Hepatocyte (in vitro differentiated cells): Measurements from ENCODE around the gene GTF3C1. TPM values are rescaled to one million over a fixed set of nuclear protein-coding genes. Genes with fewer than 3 reads are reported as not detected.

ENCODE experiments used
- DNase-seq: peaks from one replicate; pipeline ENCODE4 v3.0.0-alpha.2; 2016; ENCODE audit warnings: low spot score
- H2AFZ ChIP-seq: fragments of 200-600 bp; sonication (generic); 2 replicates; pipeline ENCODE4 v1.6.0; 2016; ENCODE audit warnings: antibody characterized with exemption, mild to moderate bottlenecking
- H3K27ac ChIP-seq: fragments of 200-600 bp; sonication (generic); 2 replicates; pipeline ENCODE4 v1.5.1; 2016; ENCODE audit warnings: mild to moderate bottlenecking
- H3K27me3 ChIP-seq: fragments of 200-600 bp; sonication (generic); 2 replicates; pipeline ENCODE4 v1.6.1; 2016
- H3K36me3 ChIP-seq: fragments of 200-600 bp; sonication (generic); replicated peaks from 2 replicates; pipeline ENCODE4 v1.5.1; 2016; ENCODE audit warnings: low read depth; ENCODE audit not compliant: insufficient read depth
- H3K4me1 ChIP-seq: fragments of 200-600 bp; sonication (generic); 2 replicates; pipeline ENCODE4 v1.5.1; 2016; ENCODE audit warnings: mild to moderate bottlenecking, moderate library complexity; ENCODE audit not compliant: insufficient read depth
- H3K4me2 ChIP-seq: fragments of 200-600 bp; sonication (generic); 2 replicates; pipeline ENCODE4 v1.6.0; 2016
- H3K4me3 ChIP-seq: fragments of 200-600 bp; sonication (generic); 2 replicates; pipeline ENCODE4 v1.5.1; 2016; ENCODE audit warnings: mild to moderate bottlenecking
- H3K79me2 ChIP-seq: fragments of 200-600 bp; sonication (generic); 2 replicates; pipeline ENCODE4 v1.6.0; 2017; ENCODE audit warnings: mild to moderate bottlenecking
- H3K9me2 ChIP-seq: fragments of 200-600 bp; sonication (generic); replicated peaks from 2 replicates; pipeline ENCODE4 v1.6.0; 2017; ENCODE audit warnings: mild to moderate bottlenecking; ENCODE audit not compliant: insufficient read depth
- H3K9me3 ChIP-seq: fragments of 200-600 bp; sonication (generic); 2 replicates; pipeline ENCODE4 v1.5.1; 2016; ENCODE audit warnings: low read depth, mild to moderate bottlenecking
- H4K20me1 ChIP-seq: fragments of 200-600 bp; sonication (generic); 2 replicates; pipeline ENCODE4 v1.6.0; 2016; ENCODE audit warnings: mild to moderate bottlenecking; ENCODE audit not compliant: insufficient read depth, poor library complexity, severe bottlenecking
- EZH2 ChIP-seq: fragments of 200-600 bp; sonication (generic); IDR thresholded peaks from 2 replicates; pipeline ENCODE4 v1.6.1; 2016; ENCODE audit warnings: antibody characterized with exemption, mild to moderate bottlenecking, borderline replicate concordance
- EZH2phosphoT487 ChIP-seq: fragments of 200-600 bp; sonication (generic); IDR thresholded peaks from one replicate; pipeline ENCODE4 v1.6.1; 2018; ENCODE audit warnings: antibody characterized with exemption, mild to moderate bottlenecking, low read depth, moderate library complexity; ENCODE audit not compliant: unreplicated experiment, severe bottlenecking
- WGBS: methylation state at CpG from one replicate; pipeline ENCODE4 v1.1.6; 2016; ENCODE audit warnings: low lambda C conversion rate; ENCODE audit errors: missing lambda C conversion rate; 5-methylcytosine and 5-hydroxymethylcytosine counted together
- polyA plus RNA-seq: library from polyadenylated mRNA; unstranded; fragments of >200 nt; fragmentation: Nextera tagmentation; extraction: Ambion mirVana; gene quantifications from 2 replicates; pipeline ENCODE4 v1.2.1, GENCODE V29; 2016
- total RNA-seq: library from RNA; depleted of rRNA; stranded (reverse); fragments of >200 nt; gene quantifications from 2 replicates; pipeline ENCODE4 v1.2.3, GENCODE V29; 2014
- TF ChIP-seq, protein P1 (sequence below): fragments of 200-600 bp; sonication (generic); IDR thresholded peaks from 2 replicates; pipeline ENCODE4 v1.5.1; 2016; ENCODE audit warnings: antibody characterized with exemption, mild to moderate bottlenecking; ENCODE audit not compliant: poor library complexity

Gene GTF3C1
- total and polyA plus RNA-seq, 2 experiments from 2014 or later: 41.5 to 59.6 TPM

DNA sequence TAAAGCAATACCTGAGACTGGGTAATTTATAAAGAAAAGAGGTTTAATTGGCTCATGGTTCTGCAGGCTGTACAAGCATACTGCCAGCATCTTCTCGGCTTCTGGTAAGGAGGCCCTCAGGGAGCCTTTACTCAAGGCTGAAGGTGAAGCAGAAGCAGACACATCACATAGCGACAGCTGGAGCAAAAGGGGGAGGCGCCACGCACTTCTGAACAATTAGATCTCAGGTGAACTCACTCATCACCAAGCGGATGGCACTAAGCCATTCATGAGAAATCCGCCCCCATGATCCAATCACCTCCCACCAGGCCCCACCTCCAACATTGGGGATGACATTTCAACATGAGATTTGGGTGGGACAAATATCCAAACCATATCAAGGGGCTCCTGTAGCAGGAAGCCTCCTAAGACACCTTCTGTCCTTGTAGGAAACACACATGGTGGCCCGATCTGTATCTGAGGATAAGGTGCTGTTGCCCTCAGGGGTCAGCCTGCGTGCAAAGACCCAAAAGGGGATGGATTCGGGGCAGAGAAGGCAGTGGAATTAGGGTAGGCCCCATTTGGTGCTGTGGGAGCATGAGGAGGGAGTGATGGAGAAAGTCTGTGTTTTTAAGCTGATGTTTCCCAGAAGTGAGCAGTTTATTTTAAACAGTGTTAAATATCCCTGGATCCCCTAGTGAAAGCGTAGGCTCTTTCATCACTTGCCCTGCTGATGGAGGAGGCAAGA lies 124.8 kb downstream of the GTF3C1 start:
- no peaks in the 10 kb centered on the region for H3K36me3 ChIP-seq
- H3K4me3 ChIP-seq: no peak overlapping the region
- no peak for DNase-seq
- H4K20me1 ChIP-seq: no peaks in the 10 kb centered on the region
- peaks cover 7% of the 10 kb centered on the region for H3K9me3 ChIP-seq
- no peak overlapping the region for H3K27ac ChIP-seq
- H3K4me1 ChIP-seq: no peaks in the 10 kb centered on the region
- TF ChIP-seq, protein P1, sequence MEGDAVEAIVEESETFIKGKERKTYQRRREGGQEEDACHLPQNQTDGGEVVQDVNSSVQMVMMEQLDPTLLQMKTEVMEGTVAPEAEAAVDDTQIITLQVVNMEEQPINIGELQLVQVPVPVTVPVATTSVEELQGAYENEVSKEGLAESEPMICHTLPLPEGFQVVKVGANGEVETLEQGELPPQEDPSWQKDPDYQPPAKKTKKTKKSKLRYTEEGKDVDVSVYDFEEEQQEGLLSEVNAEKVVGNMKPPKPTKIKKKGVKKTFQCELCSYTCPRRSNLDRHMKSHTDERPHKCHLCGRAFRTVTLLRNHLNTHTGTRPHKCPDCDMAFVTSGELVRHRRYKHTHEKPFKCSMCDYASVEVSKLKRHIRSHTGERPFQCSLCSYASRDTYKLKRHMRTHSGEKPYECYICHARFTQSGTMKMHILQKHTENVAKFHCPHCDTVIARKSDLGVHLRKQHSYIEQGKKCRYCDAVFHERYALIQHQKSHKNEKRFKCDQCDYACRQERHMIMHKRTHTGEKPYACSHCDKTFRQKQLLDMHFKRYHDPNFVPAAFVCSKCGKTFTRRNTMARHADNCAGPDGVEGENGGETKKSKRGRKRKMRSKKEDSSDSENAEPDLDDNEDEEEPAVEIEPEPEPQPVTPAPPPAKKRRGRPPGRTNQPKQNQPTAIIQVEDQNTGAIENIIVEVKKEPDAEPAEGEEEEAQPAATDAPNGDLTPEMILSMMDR: no peak
- TF ChIP-seq EZH2phosphoT487 (no peak), EZH2 (no peak)
- no peaks in the 10 kb centered on the region for H3K9me2 ChIP-seq
- H3K4me2 ChIP-seq: no peak overlapping the region
- no peaks in the 10 kb centered on the region for H3K27me3 ChIP-seq
- 91% methylated on average over 10 of the region's 10 CpGs for WGBS
- no peaks in the 10 kb centered on the region for H3K79me2 ChIP-seq
- no peak overlapping the region for H2AFZ ChIP-seq

DNA sequence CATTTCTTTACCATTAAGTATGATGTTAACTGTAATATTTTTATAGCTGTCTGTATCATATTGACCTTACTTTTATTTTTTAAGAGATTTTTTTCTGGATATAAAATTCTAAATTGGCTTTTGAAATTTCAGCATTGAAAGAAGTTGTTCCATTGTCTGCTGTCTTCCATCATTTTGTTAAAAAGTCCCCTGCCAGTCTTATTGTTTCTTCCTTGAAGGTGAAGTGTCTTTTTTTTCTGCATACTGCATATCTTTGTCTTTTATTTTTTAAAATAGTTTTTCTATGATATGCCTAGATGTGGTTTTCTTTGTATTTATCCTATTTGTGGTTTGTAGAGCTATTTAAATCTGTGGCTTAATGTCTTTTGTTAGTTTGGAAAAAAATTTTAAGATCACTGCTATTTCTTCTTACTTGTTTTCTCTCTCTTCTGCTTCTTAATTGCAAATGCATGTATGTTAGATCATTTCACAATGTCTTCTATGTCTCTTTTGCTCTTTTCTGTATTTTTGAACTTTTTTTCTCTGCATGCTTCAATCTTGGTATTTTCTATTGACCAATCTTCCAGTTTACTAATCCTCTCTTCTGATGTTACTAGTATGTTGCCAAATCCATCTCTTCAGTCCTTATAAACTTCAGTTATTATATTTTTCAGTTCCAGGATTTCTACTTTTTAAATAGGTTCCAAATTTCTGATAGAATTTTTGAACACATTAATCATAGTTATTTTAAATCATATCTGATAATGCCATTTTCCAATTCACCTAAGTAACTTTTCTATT lies 127.6 kb downstream of the GTF3C1 start:
- peaks cover 7% of the 10 kb centered on the region for H3K9me3 ChIP-seq
- no peak for DNase-seq
- TF ChIP-seq EZH2phosphoT487 (no peak), EZH2 (no peak)
- TF ChIP-seq, protein P1: no peak
- H3K4me3 ChIP-seq: no peak overlapping the region
- H3K27ac ChIP-seq: no peak overlapping the region
- no peaks in the 10 kb centered on the region for H3K4me1 ChIP-seq
- no peak overlapping the region for H2AFZ ChIP-seq
- H3K9me2 ChIP-seq: no peaks in the 10 kb centered on the region
- H3K36me3 ChIP-seq: no peaks in the 10 kb centered on the region
- H3K79me2 ChIP-seq: no peaks in the 10 kb centered on the region
- no peaks in the 10 kb centered on the region for H3K27me3 ChIP-seq
- H4K20me1 ChIP-seq: no peaks in the 10 kb centered on the region
- H3K4me2 ChIP-seq: no peak overlapping the region

DNA sequence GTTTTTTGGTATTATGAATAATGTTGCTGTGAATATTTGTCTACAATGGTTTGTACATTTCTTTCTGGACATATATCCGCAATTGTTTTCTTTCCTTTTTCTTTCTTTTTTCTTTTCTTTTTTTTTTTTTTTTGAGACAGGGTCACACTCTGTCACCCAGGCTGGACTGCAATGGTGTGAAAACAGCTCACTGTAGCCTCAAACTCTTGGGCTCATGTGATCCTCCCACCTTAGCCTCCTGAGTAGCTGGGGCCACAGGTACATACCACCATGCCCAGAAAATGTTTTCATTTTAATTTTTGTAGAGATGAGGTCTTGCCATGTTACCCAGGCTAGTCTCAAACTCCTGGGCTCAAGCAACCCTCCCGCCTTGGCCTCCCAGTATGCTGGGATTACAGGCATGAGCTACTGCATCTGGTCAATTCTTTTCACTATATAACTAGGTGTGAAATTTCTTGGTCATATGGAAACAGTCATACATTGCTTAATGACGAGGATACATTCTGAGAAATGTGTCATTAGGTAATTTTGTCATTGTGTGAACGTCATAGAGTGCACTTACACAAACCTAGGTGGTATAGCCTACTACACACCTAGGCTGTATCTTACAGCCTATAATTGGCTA lies 132.6 kb downstream of the GTF3C1 start:
- DNase-seq: no peak
- Histone ChIP-seq H3K79me2 (no peaks in the 10 kb centered on the region), H3K4me1 (no peaks in the 10 kb centered on the region), H2AFZ (no peak overlapping the region), H3K36me3 (no peaks in the 10 kb centered on the region), H3K4me3 (no peak overlapping the region), H3K9me2 (no peaks in the 10 kb centered on the region), H3K4me2 (no peak overlapping the region), H3K27me3 (no peaks in the 10 kb centered on the region), H3K27ac (no peak overlapping the region), H4K20me1 (no peaks in the 10 kb centered on the region), H3K9me3 (no peaks in the 10 kb centered on the region)
- WGBS: 86% methylated on average over 4 of the region's 4 CpGs
- TF ChIP-seq, protein P1: no peak
- TF ChIP-seq EZH2phosphoT487: no peak
- TF ChIP-seq EZH2: no peak
